NCI-H2196 treated with DMSO at 0.1 percent for 48 hours (cell line): ENCODE data around the gene POLE4.

Experiments used
- DNase-seq: peaks from one replicate; lab custom pipeline; 2025; ENCODE audit not compliant: unreplicated experiment; lab: John Stamatoyannopoulos, UW

Gene POLE4

GRCh38 chr2:74985978-74986609 lies 27.7 kb downstream of the POLE4 start:
- no peak for DNase-seq

GRCh38 chr2:74991977-74992376 lies 33.5 kb downstream of the POLE4 start:
- DNase-seq = no peak

DNA sequence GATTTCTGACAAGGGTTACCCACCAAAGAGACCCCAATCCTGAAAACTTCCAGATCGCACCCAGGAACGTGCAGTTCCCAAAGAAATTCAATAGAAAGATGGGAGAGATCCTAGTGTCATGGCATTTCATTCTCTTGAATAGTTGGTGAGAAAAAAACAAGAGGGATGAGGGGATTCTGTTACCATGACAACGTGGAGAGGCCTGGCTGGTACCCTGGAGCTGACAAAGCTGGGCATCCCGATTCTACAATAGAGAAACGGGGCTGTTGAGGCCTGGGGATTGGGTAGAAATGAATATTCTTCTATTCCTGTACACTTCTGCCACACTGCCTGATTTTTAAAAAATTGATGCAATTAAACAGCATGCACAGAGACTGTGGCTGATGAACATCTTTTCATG lies 41.0 kb downstream of the POLE4 start:
- no peak for DNase-seq

DNA sequence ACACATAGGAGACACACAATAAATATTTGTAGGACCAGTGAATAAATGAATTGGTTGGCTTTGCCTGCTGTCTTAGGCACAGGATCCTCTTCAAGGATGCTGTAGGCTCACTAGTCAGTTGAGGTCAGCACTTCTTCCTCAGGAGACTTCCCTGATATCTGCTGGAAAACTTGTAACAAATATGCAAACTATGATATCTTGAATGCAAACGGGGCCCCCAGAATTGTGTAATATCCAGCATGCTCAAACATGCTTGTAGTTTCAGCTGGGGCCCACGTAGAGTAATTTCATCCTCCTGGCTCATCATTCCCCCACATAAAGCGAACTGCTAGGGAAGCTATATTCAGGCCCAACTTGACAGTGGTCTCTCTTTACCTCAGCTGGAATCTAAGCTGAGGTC lies 43.6 kb downstream of the POLE4 start:
- no peak for DNase-seq

DNA sequence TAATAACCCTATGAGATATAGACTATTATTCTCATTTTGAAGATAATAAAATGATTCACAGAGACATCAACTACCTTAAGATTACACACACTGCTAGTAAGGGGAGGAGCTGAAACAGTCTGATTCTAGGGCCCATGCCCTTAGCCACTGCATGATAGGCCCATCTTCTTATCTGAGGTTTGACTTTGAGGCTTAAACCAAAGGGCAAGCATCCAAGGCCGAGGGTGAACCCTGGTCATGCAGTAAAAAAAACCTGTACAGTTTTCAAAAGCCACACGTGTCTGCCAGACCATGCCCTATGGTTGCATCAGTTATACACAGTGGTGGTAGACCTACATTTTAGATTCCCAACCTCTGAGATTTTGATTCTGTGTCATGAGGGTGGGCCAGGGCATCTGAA lies 44.8 kb downstream of the POLE4 start:
- no peak for DNase-seq

GRCh38 chr2:75003773-75004172 lies 45.3 kb downstream of the POLE4 start:
- no peak for DNase-seq

DNA sequence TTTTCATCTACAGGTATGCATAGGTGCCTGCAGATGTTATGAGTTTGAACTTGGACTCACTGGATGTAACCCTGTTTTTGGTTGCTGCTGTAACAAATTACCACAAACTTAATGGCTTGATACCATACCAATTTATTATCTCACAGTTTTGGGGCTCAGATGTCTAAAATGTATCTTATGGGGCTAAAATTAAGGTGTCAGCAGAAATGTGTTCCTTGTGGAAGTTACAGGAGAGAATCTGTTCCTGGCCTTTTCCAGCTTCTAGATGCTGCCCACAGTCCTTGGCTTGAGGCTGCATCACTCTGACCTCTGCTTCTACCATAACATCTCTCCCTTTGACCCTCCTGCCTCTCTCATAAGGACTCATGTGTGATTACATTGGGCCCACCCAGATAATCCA lies 47.6 kb downstream of the POLE4 start:
- DNase-seq = no peak

- DNase-seq = no peak
These were observed 48.6 kb downstream of the POLE4 start for GRCh38 chr2:75007061-75007460.

- DNase-seq = no peak
These were observed 49.4 kb downstream of the POLE4 start for GRCh38 chr2:75007819-75008218.

DNA sequence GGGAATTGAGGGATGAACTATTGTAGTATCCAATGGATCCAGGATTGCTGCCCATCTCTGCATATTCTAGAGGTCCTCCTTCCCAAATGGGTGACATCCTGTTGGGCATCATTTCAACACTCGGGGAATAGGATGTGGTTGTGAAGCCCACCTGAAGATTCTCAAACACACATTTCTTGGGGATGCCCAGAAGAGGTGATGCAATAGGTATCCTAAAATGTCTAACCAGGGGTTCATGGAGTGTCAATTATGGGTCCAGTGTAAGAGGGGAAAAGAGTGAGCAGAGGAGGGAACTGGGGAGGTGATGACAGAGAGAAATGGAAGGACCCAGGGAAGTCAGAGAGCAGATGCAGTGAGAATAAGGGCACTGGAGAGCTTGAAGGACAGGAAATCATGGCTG lies 52.1 kb downstream of the POLE4 start:
- no peak for DNase-seq

DNA sequence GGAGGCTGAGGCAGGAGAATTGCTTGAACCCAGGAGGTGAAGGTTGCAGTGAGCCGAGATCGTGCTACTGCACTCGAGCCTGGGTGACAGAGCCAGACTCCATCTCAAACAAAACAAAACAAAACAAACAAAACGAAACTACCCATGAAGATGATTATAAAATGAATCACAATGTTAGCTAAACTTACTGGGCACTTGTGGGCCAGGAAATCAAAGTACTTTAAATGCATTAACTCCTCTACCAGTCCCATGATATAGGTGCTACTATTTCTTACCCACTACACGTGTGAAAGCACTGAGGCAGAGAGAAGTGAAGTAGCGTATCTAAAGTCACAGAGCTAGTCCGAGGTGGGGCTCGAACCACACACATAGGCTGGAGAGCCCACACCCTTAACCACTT lies 53.6 kb downstream of the POLE4 start:
- DNase-seq = no peak

GRCh38 chr2:75018162-75018561 lies 59.7 kb downstream of the POLE4 start:
- DNase-seq = no peak
